NCI-H2081 (cell line): ENCODE data around the gene SCYL3.
"Not testable (repeated sequence)": the region's sequence is repeated elsewhere in the genome, so short reads cannot be mapped to it uniquely, and the experiment has no call there.

Source experiments
- DNase-seq, 2 experiments: peaks; one replicate each; lab custom pipeline; 2025; lab: John Stamatoyannopoulos, UW

The SCYL3 gene

DNA sequence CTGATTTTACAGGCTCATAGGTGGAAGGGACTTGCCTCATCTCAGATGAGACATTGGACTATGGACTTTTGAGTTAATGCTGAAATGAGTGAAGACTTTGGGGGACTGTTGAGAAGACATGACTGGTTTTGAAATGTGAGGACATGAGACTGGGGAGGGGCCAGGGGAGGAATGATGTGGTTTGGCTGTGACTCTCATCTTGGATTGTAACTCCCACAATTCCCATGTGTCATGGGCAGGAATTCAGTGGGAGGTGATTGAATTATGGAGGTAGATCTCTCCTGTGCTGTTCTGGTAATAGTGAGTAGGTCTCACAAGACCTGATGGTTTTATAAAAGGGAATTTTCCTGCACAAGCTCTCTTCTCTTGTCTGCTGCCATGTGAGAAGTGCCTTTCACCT lies 20.8 kb downstream of the SCYL3 start:
- no peak for DNase-seq

DNA sequence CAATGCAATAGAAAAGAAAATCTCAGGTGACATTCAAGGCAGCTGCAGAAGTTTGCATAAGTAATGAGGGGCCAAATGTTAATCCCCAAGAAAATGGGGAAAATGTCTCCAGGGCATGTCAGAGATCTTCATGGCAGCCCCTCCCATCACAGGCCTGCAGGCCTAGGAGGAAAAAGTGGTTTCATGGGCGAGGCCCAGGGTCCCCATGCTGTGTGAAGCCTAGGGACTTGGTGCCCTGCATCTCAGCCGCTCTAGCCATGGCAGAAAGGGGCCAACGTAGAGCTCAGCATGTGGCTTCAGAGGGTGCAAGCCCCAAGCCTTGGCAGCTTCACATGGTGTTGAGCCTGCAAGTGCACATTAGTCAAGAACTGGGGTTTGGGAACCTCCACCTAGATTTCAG lies 21.7 kb downstream of the SCYL3 start:
- DNase-seq, result not testable (repeated sequence)

DNA sequence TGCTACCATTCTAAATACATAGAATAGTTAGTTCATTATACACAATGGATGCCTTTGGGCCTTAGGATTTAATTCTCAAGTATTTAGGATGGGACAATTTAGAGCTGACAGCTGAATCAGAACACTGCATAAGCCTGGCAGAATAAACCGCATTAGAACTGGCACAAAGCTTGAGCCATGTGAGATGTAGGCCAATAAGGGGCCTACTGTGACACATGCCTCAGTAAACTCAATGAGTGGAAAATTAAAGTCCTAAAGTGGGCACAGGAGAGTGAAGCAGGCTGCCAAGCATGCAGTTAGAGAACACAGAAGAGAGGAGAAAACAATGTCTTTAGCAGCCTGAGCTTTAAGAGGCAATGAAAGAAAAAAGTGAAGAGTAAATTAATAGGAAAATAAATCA lies 24.3 kb downstream of the SCYL3 start:
- DNase-seq, result peak; percentile 89 to 97

DNA sequence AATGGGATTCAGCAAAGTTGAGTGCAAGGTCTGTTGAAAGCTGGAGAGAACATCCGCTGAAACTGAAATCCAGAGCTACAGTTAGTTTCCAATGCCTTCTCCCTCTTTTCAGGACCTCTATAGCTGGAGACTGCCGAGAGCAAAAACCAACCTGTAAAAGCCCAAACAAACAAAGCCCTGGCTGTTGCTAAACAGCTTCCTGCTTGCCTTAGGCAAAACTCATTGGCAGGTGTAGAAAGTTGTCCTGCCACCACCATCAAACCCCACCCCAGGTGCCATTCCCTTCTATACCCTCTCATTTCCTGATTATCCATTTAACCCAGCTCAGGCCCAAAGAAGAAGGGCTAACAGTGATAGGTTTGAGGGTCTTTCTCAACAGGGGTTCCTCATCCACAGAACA lies 24.7 kb downstream of the SCYL3 start:
- peak; percentile 89 to 97 for DNase-seq

DNA sequence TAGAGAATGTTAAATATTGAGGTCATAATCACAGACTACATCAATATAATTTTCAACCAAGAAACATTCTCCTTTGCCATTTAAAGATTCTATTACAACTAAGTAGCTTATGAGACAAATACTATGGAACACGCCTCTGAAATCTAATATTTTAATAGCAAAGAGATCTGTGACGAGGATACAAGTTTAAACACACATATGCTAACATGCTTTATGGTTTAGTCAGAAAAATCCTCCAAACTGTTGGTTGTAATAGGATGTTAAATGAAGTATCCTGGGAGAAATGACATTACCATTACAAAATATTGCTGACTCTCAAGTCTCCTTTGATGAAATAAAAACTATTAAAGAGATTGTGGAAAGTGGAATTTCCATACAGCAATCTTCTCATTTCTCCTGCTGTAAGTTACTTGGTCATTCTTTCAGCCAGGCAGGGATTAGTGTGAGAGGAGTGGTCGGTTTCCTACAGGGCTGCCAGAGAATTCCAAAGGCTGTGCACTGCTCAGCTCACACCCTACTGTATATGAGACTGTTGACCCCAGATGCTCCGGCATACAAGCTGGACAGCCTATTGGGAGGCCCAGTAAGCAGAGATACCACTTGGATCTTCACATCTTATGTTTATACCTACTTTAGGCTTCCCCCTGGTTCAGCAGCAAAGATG lies 26.6 kb downstream of the SCYL3 start:
- no peak for DNase-seq

DNA sequence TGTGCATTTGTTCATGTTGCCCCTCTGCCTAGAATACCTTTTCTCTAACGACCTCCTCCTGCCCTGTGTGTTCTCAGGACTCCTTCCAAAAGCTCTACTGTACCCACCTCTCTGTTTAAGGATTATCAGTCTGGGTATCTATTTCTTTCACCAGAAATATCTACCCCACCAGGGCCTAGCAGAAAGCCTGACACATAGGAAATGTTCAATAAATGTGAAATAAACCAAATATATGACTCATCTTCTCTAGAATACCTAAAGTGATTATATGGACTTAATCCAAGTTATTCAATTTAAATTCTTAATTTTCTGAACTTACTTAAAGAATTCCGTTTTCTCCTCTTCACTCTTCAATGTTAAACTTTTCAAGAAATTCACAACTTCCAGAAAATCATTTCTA lies 27.1 kb downstream of the SCYL3 start:
- no peak for DNase-seq

DNA sequence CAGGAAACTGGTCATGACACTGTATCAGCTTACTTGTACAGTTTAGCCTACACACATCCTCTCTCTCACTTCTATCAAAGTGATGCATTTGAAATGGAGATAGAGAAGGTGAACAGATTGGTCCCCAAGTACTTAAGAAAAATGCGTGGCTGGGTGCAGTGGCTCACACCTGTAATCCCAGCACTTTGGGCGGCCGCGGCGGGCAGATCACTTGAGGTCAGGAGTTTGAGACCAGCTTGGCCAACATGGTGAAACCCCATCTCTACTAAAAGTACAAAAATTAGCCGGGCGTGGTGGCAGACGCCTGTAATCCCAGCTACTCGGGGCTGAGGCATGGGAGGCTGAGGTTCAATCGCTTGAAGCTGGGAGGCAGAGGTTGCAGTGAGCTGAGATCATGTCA lies 29.2 kb downstream of the SCYL3 start:
- DNase-seq, result not testable (repeated sequence)

DNA sequence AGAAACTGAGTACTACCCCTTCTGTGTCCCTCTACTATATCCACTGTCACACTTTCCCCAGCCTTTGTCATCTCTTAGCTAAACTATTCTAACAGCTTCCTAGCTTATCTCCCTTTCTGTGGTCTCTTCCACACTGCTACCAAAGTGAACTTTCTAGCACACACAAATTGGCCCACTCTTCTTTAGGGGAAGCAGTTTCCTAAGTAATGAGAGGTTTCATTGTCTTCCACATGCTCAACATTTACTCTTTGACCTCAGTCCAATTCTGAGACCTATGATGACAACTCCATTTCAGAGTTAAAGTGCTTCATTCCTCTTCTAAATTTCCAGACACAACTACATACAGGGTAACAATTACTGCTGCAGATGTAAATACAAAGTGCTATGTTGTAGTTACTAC lies 32.9 kb downstream of the SCYL3 start:
- DNase-seq, result no peak

DNA sequence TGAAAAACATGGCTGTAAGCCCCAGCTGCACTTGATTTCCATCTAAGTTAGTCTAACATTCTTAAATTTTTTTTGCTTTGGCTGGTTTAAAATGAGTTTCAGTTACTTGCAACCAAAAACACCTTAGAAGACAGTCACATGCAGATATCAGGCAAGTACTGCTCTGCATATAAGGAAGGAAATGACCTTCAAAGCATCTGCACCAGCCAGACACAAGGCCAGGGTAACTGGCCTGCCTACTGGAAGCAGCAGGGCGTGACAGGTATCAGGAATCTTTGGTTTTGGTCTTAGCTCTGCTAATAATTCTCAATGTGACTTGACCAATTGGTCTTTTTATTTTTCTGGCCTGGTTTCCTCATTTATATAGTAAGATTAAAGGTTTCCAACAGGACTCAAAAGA lies 33.5 kb downstream of the SCYL3 start:
- no peak for DNase-seq

DNA sequence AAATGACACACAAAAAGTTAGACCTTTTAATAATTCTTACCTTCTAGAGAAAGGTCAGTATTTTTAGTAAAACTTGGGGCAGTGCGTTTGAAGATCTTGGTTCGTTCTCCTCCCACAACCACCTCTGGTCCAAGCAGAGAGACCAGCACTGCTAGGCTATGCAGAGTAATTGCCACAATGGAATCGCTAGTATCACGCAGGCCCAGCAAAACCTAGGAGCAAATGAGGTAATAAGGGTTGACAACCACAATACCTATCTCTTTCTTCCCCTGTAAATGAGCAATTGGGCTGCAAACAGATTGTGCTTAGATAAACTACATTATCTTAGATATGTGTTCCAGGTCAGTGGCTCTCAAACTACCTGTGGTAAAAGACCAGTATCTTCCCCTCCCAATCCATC lies 34.7 kb downstream of the SCYL3 start:
- no peak for DNase-seq

DNA sequence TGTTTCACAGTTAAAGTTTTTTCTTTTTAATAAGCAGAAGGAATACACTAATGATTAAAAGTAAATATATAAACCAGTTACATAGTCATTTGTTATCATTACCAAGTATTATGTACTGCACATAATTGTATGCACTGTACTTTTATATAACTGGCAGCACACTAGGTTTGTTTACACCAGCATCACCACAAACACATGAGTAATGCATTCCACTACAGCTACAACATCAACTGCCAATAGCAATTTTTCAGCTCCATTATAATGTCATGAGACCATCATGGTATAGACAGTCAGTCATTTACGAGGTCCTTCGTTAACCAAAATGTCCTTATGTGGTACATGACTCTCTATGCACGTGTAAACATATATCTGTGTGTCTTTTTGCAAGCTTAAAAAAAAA lies 35.2 kb downstream of the SCYL3 start:
- DNase-seq, result no peak

DNA sequence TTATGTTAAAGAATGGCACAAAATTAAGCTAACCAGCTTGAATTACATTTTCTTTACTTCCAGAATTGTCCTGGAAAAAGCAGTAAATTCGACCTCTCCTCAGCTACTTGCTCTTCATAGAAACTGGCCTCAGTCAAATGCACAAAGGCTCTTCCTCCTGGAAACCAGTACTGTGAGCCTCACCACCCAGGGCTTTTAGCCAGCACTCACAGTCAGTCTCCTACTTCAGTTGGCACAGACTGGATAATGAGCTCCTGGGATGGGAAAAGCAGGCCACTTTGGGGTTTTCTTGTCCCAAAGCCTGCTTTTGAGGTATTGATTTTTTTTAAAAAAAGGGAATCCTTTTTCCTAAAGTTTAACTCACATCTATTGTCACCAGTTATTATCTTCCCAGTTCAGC lies 40.4 kb downstream of the SCYL3 start:
- no peak for DNase-seq

DNA sequence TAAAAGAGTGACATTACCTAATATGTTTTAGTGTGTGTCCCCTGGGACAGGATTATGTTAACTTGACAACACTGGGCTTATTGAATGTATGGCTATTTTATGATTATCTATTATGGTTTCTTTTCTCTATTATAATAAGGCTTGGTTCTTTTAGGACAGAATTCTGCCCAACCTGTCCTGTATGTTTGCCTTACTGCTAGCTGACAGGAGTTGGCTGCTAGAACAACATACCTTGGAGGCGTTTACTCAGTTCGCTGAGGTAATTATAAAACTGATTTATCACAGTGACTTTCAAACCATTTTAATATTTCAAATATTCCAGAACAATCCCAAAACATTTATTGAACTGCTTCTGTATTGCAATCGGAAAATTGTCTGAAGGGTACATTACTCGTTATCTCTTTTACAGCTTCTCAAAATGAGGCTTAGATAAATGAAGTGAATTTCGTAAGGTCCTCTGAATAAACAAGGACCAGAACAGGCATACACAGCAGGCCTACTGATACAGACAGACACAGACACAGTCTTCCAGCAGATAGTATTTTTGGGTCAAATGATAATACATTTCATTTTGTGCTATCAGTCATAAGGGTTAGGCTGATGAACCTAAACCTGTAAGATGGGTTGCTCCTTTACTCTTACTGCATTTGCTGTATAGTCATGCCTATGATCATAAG lies 44.2 kb downstream of the SCYL3 start:
- peak in 1 of 2 experiments; percentile 24 for DNase-seq

DNA sequence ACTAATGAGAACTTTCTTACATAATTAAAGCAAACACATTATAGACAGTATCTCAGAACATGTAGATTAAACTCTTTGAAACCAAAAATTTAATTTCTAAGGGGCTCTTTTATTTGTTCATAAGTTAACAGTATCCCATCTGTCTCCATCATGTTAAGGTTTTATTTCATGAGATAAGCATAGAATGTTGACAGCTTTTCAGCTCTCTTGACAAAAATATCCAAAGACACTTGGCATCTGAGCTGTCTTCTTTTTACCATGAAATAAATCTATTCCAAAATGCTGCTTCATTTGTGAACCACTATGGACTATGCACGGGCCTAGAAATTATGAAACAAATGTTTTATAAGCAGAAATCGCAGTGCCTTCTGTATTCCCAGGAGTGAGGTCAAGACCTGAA lies 45.2 kb downstream of the SCYL3 start:
- no peak for DNase-seq

DNA sequence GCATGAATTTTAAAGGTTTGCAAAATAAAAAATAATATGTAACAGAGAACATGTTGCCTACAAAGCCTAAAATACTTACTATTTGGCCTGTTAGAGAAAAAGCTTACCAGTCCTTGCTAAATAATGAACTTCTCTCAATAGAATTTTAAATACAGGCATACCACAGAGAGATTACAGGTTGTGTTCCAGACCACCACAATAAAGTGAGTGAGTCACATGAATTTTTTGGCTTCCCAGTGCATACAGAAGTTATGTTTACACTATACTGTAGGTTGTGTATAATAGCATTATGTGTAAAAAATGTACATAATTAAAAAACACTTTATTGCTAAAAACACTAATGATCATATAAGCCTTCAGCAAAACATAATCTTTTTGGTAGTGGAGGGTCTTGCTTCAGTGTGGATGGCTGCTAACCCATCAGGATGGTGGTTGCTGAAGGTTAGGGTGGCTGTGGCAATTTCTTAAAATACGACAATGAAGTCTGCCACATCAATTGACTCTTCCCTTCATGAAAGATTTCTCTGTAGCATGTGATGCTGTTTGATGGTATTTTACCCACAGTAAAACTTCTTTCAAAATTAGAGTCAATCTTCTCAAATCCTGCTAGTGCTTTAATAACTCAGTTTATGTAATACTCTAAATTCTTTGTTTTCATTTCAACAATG lies 48.6 kb downstream of the SCYL3 start:
- no peak for DNase-seq

DNA sequence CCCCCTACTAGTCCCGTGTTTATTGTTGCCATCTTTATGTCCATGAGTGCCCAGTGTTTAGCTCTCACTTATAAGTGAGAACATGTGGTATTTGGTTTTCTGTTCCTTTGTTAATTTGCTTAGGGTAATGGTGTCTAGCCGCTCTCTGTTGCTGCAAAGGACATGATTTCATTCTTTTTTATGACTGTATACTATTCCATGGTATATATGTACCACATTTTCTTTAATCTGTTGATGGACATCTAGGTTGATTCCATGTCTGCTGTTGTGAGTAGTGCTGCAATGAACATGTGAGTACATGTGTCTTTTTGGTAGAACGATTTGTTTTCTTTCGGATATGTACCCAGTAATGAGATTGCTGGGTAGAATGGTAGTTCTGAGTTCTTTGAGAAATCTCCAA lies 54.8 kb downstream of the SCYL3 start:
- no peak for DNase-seq

DNA sequence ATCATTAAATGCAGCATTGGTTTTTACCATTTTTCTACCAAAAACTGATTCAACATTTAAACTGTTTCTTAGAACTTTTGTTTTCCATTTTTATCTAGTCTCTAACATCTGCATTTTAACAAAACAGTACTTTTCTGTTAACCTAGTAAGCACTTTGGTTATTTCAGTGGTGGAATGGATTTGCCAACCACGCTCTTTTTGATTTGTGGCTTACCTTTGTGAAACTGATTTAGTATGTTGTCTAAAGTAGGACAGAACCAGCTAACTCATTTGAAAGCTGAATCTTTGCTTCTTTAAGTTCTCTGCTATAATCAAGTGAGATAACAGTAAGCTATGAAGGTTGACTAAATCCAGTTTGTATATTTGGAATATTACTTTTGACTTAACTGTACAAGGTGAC lies 57.5 kb downstream of the SCYL3 start:
- DNase-seq, result no peak

DNA sequence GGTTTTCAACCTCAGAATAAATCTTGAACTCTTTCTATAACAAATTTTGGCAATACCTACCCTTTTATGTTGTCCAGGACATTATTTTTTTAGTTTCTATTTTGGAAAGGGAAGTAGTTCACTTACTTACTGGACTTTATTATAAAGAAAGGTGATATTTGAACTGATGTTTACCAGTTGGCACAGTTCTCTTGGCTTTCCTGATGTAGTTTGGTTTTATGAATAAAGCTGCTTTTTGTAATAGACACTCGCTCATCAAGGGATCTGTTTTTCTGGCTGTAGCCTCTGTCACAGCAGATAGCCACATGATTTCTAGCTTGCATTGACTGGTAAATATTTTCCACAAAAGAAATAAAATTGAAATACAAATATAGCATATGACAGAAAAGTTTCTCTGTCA lies 58.0 kb downstream of the SCYL3 start:
- peak in 1 of 2 experiments; percentile 40 for DNase-seq

DNA sequence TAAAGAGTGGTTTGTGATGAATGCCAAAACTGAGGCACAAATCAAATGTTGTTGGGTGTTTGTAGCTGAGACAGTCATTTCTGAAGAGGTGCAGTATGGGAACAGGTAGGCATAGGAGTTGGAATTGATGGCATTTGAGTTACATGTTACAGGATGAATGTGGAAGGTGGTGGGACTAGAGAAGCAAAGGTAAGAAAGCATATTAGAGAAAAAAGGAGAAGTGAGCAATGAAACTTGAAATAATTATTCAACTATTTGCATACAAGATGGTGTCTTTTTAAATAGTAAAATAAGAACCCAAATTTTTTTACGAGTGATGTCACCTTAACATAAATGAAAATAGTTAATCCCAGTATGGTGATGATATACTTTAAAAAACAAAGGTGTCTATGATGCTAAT lies 58.8 kb downstream of the SCYL3 start:
- DNase-seq, result no peak

DNA sequence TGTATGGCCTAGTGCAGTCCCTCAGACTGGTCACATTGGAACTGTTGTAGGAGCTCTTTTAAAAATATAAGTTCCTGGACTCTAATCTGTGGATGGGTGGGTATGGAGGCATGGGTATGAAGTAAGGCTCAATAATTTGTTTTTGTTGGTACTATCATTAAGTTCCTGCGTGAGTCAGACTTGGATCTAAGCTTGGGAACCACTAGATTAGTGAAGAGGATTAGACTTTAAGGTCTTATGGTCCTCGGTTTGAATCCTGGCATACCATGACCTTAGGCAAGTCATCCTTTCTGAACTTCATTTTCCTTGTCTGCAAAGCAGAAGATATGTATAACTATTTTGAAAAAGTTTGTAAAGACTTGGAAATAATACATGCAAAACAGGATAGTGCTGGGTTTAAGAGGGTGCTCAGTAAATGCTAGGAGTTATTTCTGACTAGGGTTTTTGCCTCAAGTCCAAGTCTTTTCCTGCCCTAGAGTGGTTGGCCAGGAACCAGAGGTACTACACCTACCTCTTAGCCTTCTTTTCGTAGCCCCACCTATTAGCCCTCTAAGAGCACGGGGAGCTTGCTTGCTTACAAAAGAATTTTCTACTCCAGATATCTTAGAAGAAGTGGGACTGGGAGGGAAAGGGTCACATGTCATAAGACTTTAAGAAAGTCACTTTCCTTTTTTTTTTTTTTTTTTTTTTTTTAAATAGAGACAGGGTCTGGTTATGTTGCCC lies 60.4 kb downstream of the SCYL3 start:
- DNase-seq, result no peak

DNA sequence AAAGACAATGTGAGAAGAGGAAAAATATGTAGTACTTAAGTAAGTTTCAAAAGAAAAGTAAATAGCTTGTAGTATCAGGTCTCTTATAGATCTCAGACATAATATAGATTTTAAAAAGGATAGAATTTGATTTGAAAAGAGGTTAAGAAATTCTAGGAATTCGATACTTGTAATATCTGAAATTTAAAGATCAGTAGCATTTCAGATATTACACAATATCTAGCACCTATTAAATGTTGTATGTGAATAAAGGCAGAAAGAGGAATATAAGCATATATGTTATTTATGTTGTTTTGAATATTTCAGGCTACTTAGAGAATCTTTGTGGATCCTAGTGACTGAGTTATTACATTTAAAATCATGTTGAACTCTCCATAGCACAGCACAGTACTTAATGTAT lies 64.0 kb downstream of the SCYL3 start:
- no peak for DNase-seq

DNA sequence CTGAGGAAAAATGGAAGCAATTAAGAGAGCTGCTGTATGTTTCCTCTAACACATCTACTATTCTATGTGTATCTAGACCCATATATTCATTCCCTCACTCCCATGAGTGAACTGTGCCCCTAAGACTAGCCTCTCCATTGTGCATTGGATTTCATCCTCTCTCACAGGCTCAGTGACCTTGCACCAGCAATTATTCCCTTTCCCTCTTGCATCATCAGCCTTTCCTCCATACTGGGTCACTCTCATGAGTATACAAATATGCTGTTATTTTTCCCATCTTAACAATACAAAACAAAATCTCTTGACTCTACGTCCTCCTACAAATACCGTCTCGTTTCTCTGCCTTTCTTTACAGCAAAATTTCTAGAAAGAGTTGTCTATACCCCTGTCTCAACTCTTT lies 69.5 kb downstream of the SCYL3 start:
- DNase-seq, result no peak

DNA sequence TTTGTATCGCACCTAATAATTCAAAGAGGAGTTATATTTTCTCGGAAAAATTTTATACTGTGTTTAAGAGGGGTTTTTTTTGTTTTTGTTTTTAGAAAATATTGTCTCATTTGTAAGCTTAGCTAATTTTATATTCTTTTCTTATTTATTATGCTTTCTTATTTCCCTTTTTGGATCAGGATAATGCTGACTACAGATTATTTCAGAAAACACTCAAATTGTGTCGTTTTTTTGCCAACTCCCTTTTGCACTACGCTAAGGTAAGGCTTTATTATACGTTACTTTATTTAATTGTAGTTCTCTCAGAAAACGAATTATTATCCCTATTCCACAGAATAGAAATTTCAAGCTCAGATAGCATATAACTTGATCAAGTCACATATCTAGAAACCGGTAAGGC lies 72.2 kb downstream of the SCYL3 start:
- no peak for DNase-seq
